Natural killer cell (primary cell): ENCODE data around the gene FAM118A. TPM values are rescaled to one million over a fixed set of nuclear protein-coding genes. Genes with fewer than 3 reads are reported as not detected.
"Not testable (repeated sequence)": the region's sequence is repeated elsewhere in the genome, so short reads cannot be mapped to it uniquely, and the experiment has no call there.

Experiments
- ATAC-seq, 3 donors: fragments of 150-1000 bp in 2 of 3; fragments of 200-7000 bp in 1 of 3; cut with Tn5 transposase; 1 replicate in 1 of 3; 2 replicates in 2 of 3; pipeline ENCODE4 v1.10.0; 2021; ENCODE audit warnings: mild to moderate bottlenecking in 2 of 3, moderate library complexity in 2 of 3
- DNase-seq, 2 donors: peaks; one replicate each; pipeline versions ENCODE4 v3.0.0 to v3.0.0-alpha.2; 2013 to 2021; ENCODE audit warnings: mixed read lengths in 1 of 2
- H3K27ac ChIP-seq: one replicate; pipeline ENCODE4 v1.5.1; 2013; ENCODE audit warnings: mild to moderate bottlenecking, low read length
- H3K27me3 ChIP-seq: one replicate; pipeline ENCODE4 v1.6.1; 2013; ENCODE audit warnings: low read length; ENCODE audit not compliant: control insufficient read depth, insufficient read depth
- H3K36me3 ChIP-seq: one replicate; pipeline ENCODE4 v1.6.1; 2013; ENCODE audit warnings: low read length; ENCODE audit not compliant: control insufficient read depth, insufficient read depth
- H3K4me1 ChIP-seq: one replicate; pipeline ENCODE4 v1.6.1; 2013; ENCODE audit warnings: low read length; ENCODE audit not compliant: control insufficient read depth, insufficient read depth
- H3K4me3 ChIP-seq: one replicate; pipeline ENCODE4 v1.5.1; 2013; ENCODE audit warnings: low read length
- H3K9me3 ChIP-seq: one replicate; pipeline ENCODE4 v1.6.1; 2013; ENCODE audit warnings: low read length; ENCODE audit not compliant: control insufficient read depth, insufficient read depth
- H3K27ac Mint-ChIP-seq, 2 donors: one replicate each; pipeline ENCODE4 v1.8.0; 2022; ENCODE audit warnings: mild to moderate bottlenecking in 2 of 2, mixed read lengths in 2 of 2, moderate library complexity in 1 of 2
- H3K27me3 Mint-ChIP-seq, 2 donors: one replicate each; pipeline ENCODE4 v1.8.0; 2022; ENCODE audit warnings: low read depth in 2 of 2, mixed read lengths in 2 of 2
- H3K36me3 Mint-ChIP-seq: one replicate; pipeline ENCODE4 v1.8.0; 2022; ENCODE audit warnings: mixed read lengths
- H3K4me1 Mint-ChIP-seq, 2 donors: one replicate each; pipeline ENCODE4 v1.8.0; 2022; ENCODE audit warnings: mixed read lengths in 2 of 2
- H3K4me3 Mint-ChIP-seq: one replicate; pipeline ENCODE4 v1.8.0; 2022; ENCODE audit warnings: mild to moderate bottlenecking, moderate library complexity, mixed read lengths
- H3K9me3 Mint-ChIP-seq, 2 donors: one replicate each; pipeline ENCODE4 v1.8.0; 2022; ENCODE audit warnings: mixed read lengths in 2 of 2
- CTCF ChIP-seq: fragments of 200-600 bp; IDR thresholded peaks from one replicate; pipeline ENCODE4 v1.8.0; 2022; ENCODE audit warnings: antibody characterized with exemption
- WGBS: methylation state at CpG from one replicate; pipeline ENCODE4 v1.1.7; 2013; ENCODE audit warnings: missing lambda C conversion rate; ENCODE audit not compliant: insufficient coverage; 5-methylcytosine and 5-hydroxymethylcytosine counted together
- intact Hi-C: fragments of 100-400 bp; cut with micrococcal nuclease; formaldehyde crosslinking; loops from one replicate; pipeline ENCODE4 v1.14.2; 2022
- total RNA-seq, 4 donors: library from RNA; stranded (reverse); fragments of 120-200 nt in 1 of 4; gene quantifications; one replicate each; pipeline versions ENCODE4 v1.2.3 to v1.2.4, GENCODE V29; 2013 to 2022

The FAM118A gene
- total RNA-seq, 3 donors from 2014 or later (not counting 1 experiment from before 2014, with no cell fraction given) = 42.0 to 67.2 (median 62.6) TPM

- Histone ChIP-seq H3K36me3 (no peaks in the 10 kb centered on the region), H3K4me3 (no peak overlapping the region), H3K4me1 (peaks cover 59% of the 10 kb centered on the region), H3K27ac (no peak overlapping the region), H3K9me3 (no peaks in the 10 kb centered on the region), H3K27me3 (peaks cover 3% of the 10 kb centered on the region)
- TF ChIP-seq CTCF = no peak
- DNase-seq (no peak), ATAC-seq (peak in 1 of 3 donors; percentile 7)
- intact Hi-C loops = loop anchor here (1.0 kb wide), 1 partner anchor 27 kb away; no protein-coding TSS in a partner anchor
- peaks cover under 1 to 1% of the 10 kb centered on the region in 2 donors for H3K27me3 Mint-ChIP-seq
- WGBS = 81% methylated on average over 9 of the region's 9 CpGs
- H3K36me3 Mint-ChIP-seq = no peaks in the 10 kb centered on the region
- peaks cover 6% of the 10 kb centered on the region in 2 donors for H3K4me1 Mint-ChIP-seq
- H3K4me3 Mint-ChIP-seq = no peak overlapping the region
- no peaks in the 10 kb centered on the region for H3K9me3 Mint-ChIP-seq
- no peak overlapping the region for H3K27ac Mint-ChIP-seq
Observed at GRCh38 chr22:45291931-45292290, 17.8 kb upstream of the FAM118A start.

DNA sequence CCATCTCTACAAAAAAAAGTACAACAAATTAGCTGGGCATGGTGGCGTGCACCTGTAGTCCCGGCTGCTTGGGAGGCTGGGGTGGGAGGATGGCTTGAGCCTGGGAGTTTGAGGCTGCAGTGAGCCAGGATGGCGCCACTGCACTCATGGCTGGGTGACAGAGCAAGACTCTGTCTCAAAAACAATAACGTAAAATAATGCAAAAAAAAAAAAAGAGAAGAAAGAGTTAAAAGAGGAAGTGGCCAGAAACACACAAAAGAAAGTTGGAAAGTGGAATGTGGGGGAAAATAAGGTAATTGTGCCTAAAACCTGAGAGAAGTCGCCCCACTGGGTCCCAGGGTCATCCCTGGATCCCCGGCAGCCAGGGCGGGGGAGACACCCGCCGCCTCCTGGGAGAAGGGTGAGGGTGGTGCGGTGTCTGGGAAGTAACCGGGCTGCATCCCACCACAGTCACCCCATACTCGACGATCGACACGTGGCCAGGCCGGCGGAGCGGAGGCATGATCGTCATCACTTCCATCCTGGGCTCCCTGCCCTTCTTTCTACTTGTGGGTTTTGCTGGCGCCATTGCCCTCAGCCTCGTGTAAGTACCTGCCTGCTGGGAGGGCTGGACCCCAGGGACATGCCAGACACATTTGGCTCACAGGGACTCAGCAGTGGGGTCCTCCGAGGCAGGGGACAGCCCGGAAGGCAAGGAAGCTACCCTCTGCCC lies 16.8 kb upstream of the FAM118A start:
- H3K27me3 ChIP-seq = no peaks in the 10 kb centered on the region
- no peak for DNase-seq
- H3K9me3 Mint-ChIP-seq = no peaks in the 10 kb centered on the region
- no peak for TF ChIP-seq CTCF
- H3K36me3 Mint-ChIP-seq = no peaks in the 10 kb centered on the region
- 62% methylated on average over 23 of the region's 23 CpGs for WGBS
- no peaks in the 10 kb centered on the region for H3K9me3 ChIP-seq
- H3K27ac ChIP-seq = no peak overlapping the region
- H3K4me3 Mint-ChIP-seq = no peak overlapping the region
- no peaks in the 10 kb centered on the region for H3K27me3 Mint-ChIP-seq
- no peak overlapping the region for H3K27ac Mint-ChIP-seq
- H3K36me3 ChIP-seq = no peaks in the 10 kb centered on the region
- H3K4me1 ChIP-seq = peaks cover 54% of the 10 kb centered on the region
- ATAC-seq = no peak
- peaks cover 7% of the 10 kb centered on the region in 2 donors for H3K4me1 Mint-ChIP-seq
- intact Hi-C loops = no loop called here
- H3K4me3 ChIP-seq = no peak overlapping the region

DNA sequence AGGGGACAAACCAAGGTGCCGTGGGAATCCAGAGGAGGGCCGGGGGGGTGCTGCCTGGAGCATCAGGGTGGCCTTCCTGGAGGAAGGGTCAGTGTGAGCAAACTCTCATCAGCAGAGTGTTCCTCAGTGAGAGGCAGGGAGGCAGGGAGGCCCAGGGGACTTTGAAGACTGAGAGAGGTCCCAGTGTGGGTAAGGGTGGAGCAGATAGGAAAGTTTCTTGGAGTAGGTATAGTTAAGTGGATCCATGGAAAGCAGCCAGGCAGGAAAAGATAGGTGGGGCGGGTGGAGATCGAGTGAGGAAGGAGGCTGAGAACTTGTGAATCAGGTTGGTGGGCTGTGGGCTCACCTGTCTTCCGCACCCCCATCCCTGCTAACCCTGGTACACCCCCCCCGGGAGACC lies 15.7 kb upstream of the FAM118A start:
- intact Hi-C loops = no loop called here
- Mint-ChIP-seq H3K4me3 (no peak overlapping the region), H3K27ac (no peak overlapping the region), H3K36me3 (no peaks in the 10 kb centered on the region), H3K27me3 (peaks cover 0 to 2% of the 10 kb centered on the region in 2 donors), H3K4me1 (peaks cover 7% of the 10 kb centered on the region in 2 donors), H3K9me3 (no peaks in the 10 kb centered on the region)
- peaks cover 45% of the 10 kb centered on the region for H3K4me1 ChIP-seq
- no peak overlapping the region for H3K4me3 ChIP-seq
- no peaks in the 10 kb centered on the region for H3K27me3 ChIP-seq
- no peaks in the 10 kb centered on the region for H3K36me3 ChIP-seq
- WGBS = 88% methylated on average over 6 of the region's 6 CpGs
- DNase-seq (no peak), ATAC-seq (no peak)
- no peak for TF ChIP-seq CTCF
- H3K27ac ChIP-seq = no peak overlapping the region
- H3K9me3 ChIP-seq = no peaks in the 10 kb centered on the region

GRCh38 chr22:45295004-45295403 lies 14.7 kb upstream of the FAM118A start:
- H3K4me3 Mint-ChIP-seq, H3K9me3 Mint-ChIP-seq, H3K36me3 ChIP-seq, H3K27me3 ChIP-seq, H3K9me3 ChIP-seq, H3K4me1 Mint-ChIP-seq, H3K4me3 ChIP-seq, H3K36me3 Mint-ChIP-seq, H3K27me3 Mint-ChIP-seq, ATAC-seq, H3K27ac ChIP-seq, H3K27ac Mint-ChIP-seq, intact Hi-C loops, DNase-seq: not testable (repeated sequence)
- 92% methylated on average over 6 of the region's 6 CpGs for WGBS
- H3K4me1 ChIP-seq = peaks cover 38% of the 10 kb centered on the region
